Hepatocyte (in vitro differentiated cells): Measurements from ENCODE around the gene PISD.

Experiments
- EZH2 ChIP-seq: fragments of 200-600 bp; sonication (generic); IDR thresholded peaks from 2 replicates; pipeline ENCODE4 v1.6.1; 2016; ENCODE audit warnings: antibody characterized with exemption, mild to moderate bottlenecking, borderline replicate concordance
- EZH2phosphoT487 ChIP-seq: fragments of 200-600 bp; sonication (generic); IDR thresholded peaks from one replicate; pipeline ENCODE4 v1.6.1; 2018; ENCODE audit warnings: antibody characterized with exemption, mild to moderate bottlenecking, low read depth, moderate library complexity; ENCODE audit not compliant: unreplicated experiment, severe bottlenecking
- TF ChIP-seq, protein P1 (sequence below): fragments of 200-600 bp; sonication (generic); IDR thresholded peaks from 2 replicates; pipeline ENCODE4 v1.5.1; 2016; ENCODE audit warnings: antibody characterized with exemption, mild to moderate bottlenecking; ENCODE audit not compliant: poor library complexity

DNA sequence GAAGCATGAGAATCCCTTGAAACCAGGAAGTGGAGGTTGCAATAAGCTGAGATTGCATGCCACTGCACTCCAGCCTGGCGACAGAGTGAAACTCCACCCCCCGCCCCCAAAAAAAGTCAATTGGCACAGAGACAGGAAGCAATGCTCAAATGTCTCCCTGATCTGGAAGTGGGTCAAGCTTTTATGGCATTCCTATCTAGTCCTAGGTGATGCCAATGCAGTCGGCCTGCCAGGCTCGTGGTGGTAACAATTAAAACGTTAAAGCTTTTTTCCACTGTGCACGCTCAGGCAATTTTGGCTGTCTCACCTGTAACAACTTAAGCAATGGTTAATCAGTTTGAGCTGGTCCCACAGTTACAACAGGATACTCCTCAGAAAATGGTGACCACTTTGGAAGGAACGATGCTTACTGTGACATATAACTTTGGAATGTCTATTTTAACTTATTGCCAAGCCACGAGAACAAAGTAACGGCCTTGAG is 18.9 kb upstream of the PISD start:
- TF ChIP-seq, protein P1, sequence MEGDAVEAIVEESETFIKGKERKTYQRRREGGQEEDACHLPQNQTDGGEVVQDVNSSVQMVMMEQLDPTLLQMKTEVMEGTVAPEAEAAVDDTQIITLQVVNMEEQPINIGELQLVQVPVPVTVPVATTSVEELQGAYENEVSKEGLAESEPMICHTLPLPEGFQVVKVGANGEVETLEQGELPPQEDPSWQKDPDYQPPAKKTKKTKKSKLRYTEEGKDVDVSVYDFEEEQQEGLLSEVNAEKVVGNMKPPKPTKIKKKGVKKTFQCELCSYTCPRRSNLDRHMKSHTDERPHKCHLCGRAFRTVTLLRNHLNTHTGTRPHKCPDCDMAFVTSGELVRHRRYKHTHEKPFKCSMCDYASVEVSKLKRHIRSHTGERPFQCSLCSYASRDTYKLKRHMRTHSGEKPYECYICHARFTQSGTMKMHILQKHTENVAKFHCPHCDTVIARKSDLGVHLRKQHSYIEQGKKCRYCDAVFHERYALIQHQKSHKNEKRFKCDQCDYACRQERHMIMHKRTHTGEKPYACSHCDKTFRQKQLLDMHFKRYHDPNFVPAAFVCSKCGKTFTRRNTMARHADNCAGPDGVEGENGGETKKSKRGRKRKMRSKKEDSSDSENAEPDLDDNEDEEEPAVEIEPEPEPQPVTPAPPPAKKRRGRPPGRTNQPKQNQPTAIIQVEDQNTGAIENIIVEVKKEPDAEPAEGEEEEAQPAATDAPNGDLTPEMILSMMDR, result no peak
- no peak for TF ChIP-seq EZH2
- TF ChIP-seq EZH2phosphoT487, result no peak
